Tibial artery (tissue), 4 donors: Measurements from ENCODE around the gene OPN1SW.

Experiments used
- DNase-seq, 2 donors: peaks; one replicate each; pipeline ENCODE4 v3.0.0-alpha.2; 2019
- H3K27ac ChIP-seq, 2 donors: fragments of 200-600 bp; sonication (generic) in 1 of 2; 1 replicate in 1 of 2; 2 replicates in 1 of 2; pipeline ENCODE4 v1.5.1; 2018 to 2019; ENCODE audit warnings: mild to moderate bottlenecking in 1 of 2
- H3K27me3 ChIP-seq, 2 donors: fragments of 200-600 bp; sonication (generic) in 1 of 2; one replicate each; pipeline versions ENCODE4 v1.5.1 to v1.6.0; 2016 to 2019
- H3K36me3 ChIP-seq, 3 donors: fragments of 200-600 bp; sonication (generic) in 2 of 3; one replicate each; pipeline ENCODE4 v1.5.1; 2016 to 2019; ENCODE audit warnings: mild to moderate bottlenecking in 2 of 3
- H3K4me1 ChIP-seq, 4 donors: fragments of 200-600 bp; sonication (generic) in 2 of 4; 1 replicate in 3 of 4; 2 replicates in 1 of 4; pipeline ENCODE4 v1.5.1; 2016 to 2019
- H3K4me3 ChIP-seq, 2 donors: fragments of 200-600 bp; sonication (generic) in 1 of 2; 1 replicate in 1 of 2; 2 replicates in 1 of 2; pipeline ENCODE4 v1.5.1; 2018 to 2019; ENCODE audit warnings: mild to moderate bottlenecking in 2 of 2
- H3K9me3 ChIP-seq, 3 donors: fragments of 200-600 bp; sonication (generic) in 1 of 3; one replicate each; pipeline ENCODE4 v1.5.1; 2016 to 2019
- CTCF ChIP-seq, 2 experiments: fragments of 200-600 bp in 1 of 2; fragments of 450-650 bp in 1 of 2; IDR thresholded peaks; one replicate each; pipeline ENCODE4 v1.5.1; 2017 to 2019; ENCODE audit warnings: antibody characterized with exemption in 2 of 2, mild to moderate bottlenecking in 1 of 2, moderate library complexity in 1 of 2
- intact Hi-C: fragments of 100-400 bp; cut with DNase I; formaldehyde crosslinking; loops from one replicate; pipeline ENCODE4 v1.15.0; 2023; ENCODE audit warnings: low total_unique reads

The OPN1SW gene

GRCh38 chr7:128793181-128793547 lies 17.6 kb upstream of the OPN1SW start:
- Histone ChIP-seq H3K36me3 (no peaks in the 10 kb centered on the region), H3K4me1 (peaks cover 0 to 23% (median 18%) of the 10 kb centered on the region in 4 donors), H3K4me3 (no peak overlapping the region), H3K27me3 (no peaks in the 10 kb centered on the region), H3K9me3 (no peaks in the 10 kb centered on the region), H3K27ac (no peak overlapping the region)
- DNase-seq, result no peak
- no peak for TF ChIP-seq CTCF (IDR thresholded peaks at IDR 0.05)
- intact Hi-C loops, result loop anchor here (5.0 kb wide), 1 partner anchor 34 kb away; no protein-coding TSS in a partner anchor

- intact Hi-C loops, result loop anchor here (5.0 kb wide), 1 partner anchor 35 kb away; no protein-coding TSS in a partner anchor
- H3K4me3 ChIP-seq, result peak overlapping the region; percentile 77
- H3K27me3 ChIP-seq, result no peaks in the 10 kb centered on the region
These were observed 17.0 kb upstream of the OPN1SW start for GRCh38 chr7:128792471-128793180.

GRCh38 chr7:128791972-128792327 lies 16.4 kb upstream of the OPN1SW start:
- intact Hi-C loops, result loop anchor here (5.0 kb wide), 1 partner anchor 35 kb away; no protein-coding TSS in a partner anchor
- no peaks in the 10 kb centered on the region for H3K27me3 ChIP-seq
- H3K9me3 ChIP-seq, result no peaks in the 10 kb centered on the region
- H3K27ac ChIP-seq, result peak overlapping the region; percentile 67 to 73
- peaks cover 0 to 23% (median 18%) of the 10 kb centered on the region in 4 donors for H3K4me1 ChIP-seq
- H3K36me3 ChIP-seq, result no peaks in the 10 kb centered on the region
- peak overlapping the region; percentile 77 for H3K4me3 ChIP-seq
- no peak for TF ChIP-seq CTCF (IDR thresholded peaks at IDR 0.05)
- no peak for DNase-seq

More at GRCh38 chr7:128792471-128793180, 17.0 kb upstream of the OPN1SW start:
- Histone ChIP-seq H3K9me3 (no peaks in the 10 kb centered on the region), H3K36me3 (no peaks in the 10 kb centered on the region), H3K27ac (peak overlapping the region in 1 of 2 donors; percentile 73), H3K4me1 (peaks cover 0 to 23% (median 18%) of the 10 kb centered on the region in 4 donors)
- TF ChIP-seq CTCF (IDR thresholded peaks at IDR 0.05), result no peak
- no peak for DNase-seq

- Histone ChIP-seq H3K27me3 (no peaks in the 10 kb centered on the region), H3K4me1 (peaks cover 0 to 23% (median 18%) of the 10 kb centered on the region in 4 donors), H3K36me3 (no peaks in the 10 kb centered on the region), H3K9me3 (no peaks in the 10 kb centered on the region), H3K4me3 (peak within 1 kb of the TSS; percentile 77), H3K27ac (peak within 1 kb of the TSS; percentile 67 to 73)
- intact Hi-C loops, result loop anchor here (5.0 kb wide), 1 partner anchor 36 kb away; no protein-coding TSS in a partner anchor
- DNase-seq, result peak; percentile 66 to 88
- no peak for TF ChIP-seq CTCF (IDR thresholded peaks at IDR 0.05)
These were observed 15.8 kb upstream of the OPN1SW start, which contains the start of gene CCDC136 for GRCh38 chr7:128791121-128791971. CCDC136 (plus strand) TSS chr7:128791968; CDS start chr7:128792412, 444 bp downstream.

GRCh38 chr7:128790315-128791041 lies 14.9 kb upstream of the OPN1SW start:
- H3K36me3 ChIP-seq, result no peaks in the 10 kb centered on the region
- no peak for TF ChIP-seq CTCF (IDR thresholded peaks at IDR 0.05)
- H3K27me3 ChIP-seq, result no peaks in the 10 kb centered on the region
- peak overlapping the region; percentile 67 to 73 for H3K27ac ChIP-seq
- intact Hi-C loops, result loop anchor here (5.0 kb wide), 1 partner anchor 37 kb away; no protein-coding TSS in a partner anchor
- H3K9me3 ChIP-seq, result no peaks in the 10 kb centered on the region
- peaks cover 0 to 23% (median 18%) of the 10 kb centered on the region in 4 donors for H3K4me1 ChIP-seq
- DNase-seq, result no peak
- H3K4me3 ChIP-seq, result peak overlapping the region; percentile 77
